OCI-LY3 (cell line): ENCODE measurements around the gene TSPAN11.

Experiments
- H2AFZ ChIP-seq: fragments of 200-600, 300-600 bp; shearing (Covaris generic); 2 replicates; pipeline ENCODE4 v1.6.0; 2014; ENCODE audit warnings: antibody characterized with exemption, low read depth, low read length
- H3K27ac ChIP-seq: fragments of 200-600, 300-600 bp; sonication (generic); 2 replicates; pipeline ENCODE4 v1.5.1; 2014; ENCODE audit warnings: mild to moderate bottlenecking, low read length, moderate library complexity, mixed read lengths
- H3K27me3 ChIP-seq: fragments of 200-600, 300-600 bp; sonication (generic); 2 replicates; pipeline ENCODE4 v1.6.1; 2014; ENCODE audit warnings: low read depth, low read length, mixed read lengths
- H3K36me3 ChIP-seq: fragments of 200-600, 300-600 bp; sonication (generic); replicated peaks from 2 replicates; pipeline ENCODE3; 2014; ENCODE audit warnings: low read depth, low read length, mixed read lengths
- H3K4me1 ChIP-seq: fragments of 300-600, 200-600 bp; sonication (generic); 2 replicates; pipeline ENCODE4 v1.6.1; 2014; ENCODE audit warnings: low read length, mixed read lengths
- H3K4me2 ChIP-seq: fragments of 200-600, 300-600 bp; sonication (generic); 2 replicates; pipeline ENCODE4 v1.6.1; 2014; ENCODE audit warnings: low read length, mixed read lengths
- H3K4me3 ChIP-seq: fragments of 300-600, 200-600 bp; sonication (generic); 2 replicates; pipeline ENCODE4 v1.5.1; 2014; ENCODE audit warnings: antibody characterized with exemption, mild to moderate bottlenecking, low read length, moderate library complexity
- H3K79me2 ChIP-seq: fragments of 300-600, 200-600 bp; shearing (Covaris generic); 2 replicates; pipeline ENCODE4 v1.6.1; 2014; ENCODE audit warnings: mild to moderate bottlenecking, low read length, mixed read lengths
- H3K9ac ChIP-seq: fragments of 300-600, 200-600 bp; shearing (Covaris generic); 2 replicates; pipeline ENCODE4 v1.6.0; 2014; ENCODE audit warnings: mild to moderate bottlenecking, low read length, moderate library complexity
- H3K9me3 ChIP-seq: fragments of 200-600, 300-600 bp; shearing (Covaris generic); 2 replicates; pipeline ENCODE4 v1.6.1; 2014; ENCODE audit warnings: low read length, mixed read lengths; ENCODE audit not compliant: insufficient read depth
- H4K20me1 ChIP-seq: fragments of 200-600, 300-600 bp; sonication (generic); 2 replicates; pipeline ENCODE4 v1.6.1; 2016; ENCODE audit warnings: low read length, mixed read lengths; ENCODE audit not compliant: insufficient read depth
- EZH2phosphoT487 ChIP-seq: fragments of 200-600 bp; shearing (Covaris generic); IDR thresholded peaks from 2 replicates; pipeline ENCODE4 v1.6.1; 2018; ENCODE audit warnings: antibody characterized with exemption, mixed run types, low read depth
- TF ChIP-seq, protein P1 (sequence below): fragments of 200-600, 300-600 bp; sonication (generic); IDR thresholded peaks from 2 replicates; pipeline ENCODE4 v1.5.1; 2014; ENCODE audit warnings: antibody characterized with exemption, low read length, low read depth

The TSPAN11 gene

GRCh38 chr12:30926243-30927221 is at the start of gene TSPAN11:
TSS of gene TSPAN11 (plus strand) at chr12:30926748. CDS start at chr12:30953992, 27,244 bp downstream.
- H3K4me2 ChIP-seq = no peak within 1 kb of the TSS
- no peak within 1 kb of the TSS for H3K9ac ChIP-seq
- H3K27ac ChIP-seq = no peak within 1 kb of the TSS
- TF ChIP-seq, protein P1, sequence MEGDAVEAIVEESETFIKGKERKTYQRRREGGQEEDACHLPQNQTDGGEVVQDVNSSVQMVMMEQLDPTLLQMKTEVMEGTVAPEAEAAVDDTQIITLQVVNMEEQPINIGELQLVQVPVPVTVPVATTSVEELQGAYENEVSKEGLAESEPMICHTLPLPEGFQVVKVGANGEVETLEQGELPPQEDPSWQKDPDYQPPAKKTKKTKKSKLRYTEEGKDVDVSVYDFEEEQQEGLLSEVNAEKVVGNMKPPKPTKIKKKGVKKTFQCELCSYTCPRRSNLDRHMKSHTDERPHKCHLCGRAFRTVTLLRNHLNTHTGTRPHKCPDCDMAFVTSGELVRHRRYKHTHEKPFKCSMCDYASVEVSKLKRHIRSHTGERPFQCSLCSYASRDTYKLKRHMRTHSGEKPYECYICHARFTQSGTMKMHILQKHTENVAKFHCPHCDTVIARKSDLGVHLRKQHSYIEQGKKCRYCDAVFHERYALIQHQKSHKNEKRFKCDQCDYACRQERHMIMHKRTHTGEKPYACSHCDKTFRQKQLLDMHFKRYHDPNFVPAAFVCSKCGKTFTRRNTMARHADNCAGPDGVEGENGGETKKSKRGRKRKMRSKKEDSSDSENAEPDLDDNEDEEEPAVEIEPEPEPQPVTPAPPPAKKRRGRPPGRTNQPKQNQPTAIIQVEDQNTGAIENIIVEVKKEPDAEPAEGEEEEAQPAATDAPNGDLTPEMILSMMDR = no peak
- no peak for TF ChIP-seq EZH2phosphoT487
- H3K4me1 ChIP-seq = no peaks in the 10 kb centered on the region
- no peaks in the 10 kb centered on the region for H3K79me2 ChIP-seq
- H4K20me1 ChIP-seq = no peaks in the 10 kb centered on the region
- peaks cover 7% of the 10 kb centered on the region; the same call in 1 of the 2 replicates for H3K27me3 ChIP-seq
- no peak within 1 kb of the TSS for H3K4me3 ChIP-seq
- no peaks in the 10 kb centered on the region for H3K9me3 ChIP-seq
- H2AFZ ChIP-seq = no peak within 1 kb of the TSS
- no peaks in the 10 kb centered on the region for H3K36me3 ChIP-seq

DNA sequence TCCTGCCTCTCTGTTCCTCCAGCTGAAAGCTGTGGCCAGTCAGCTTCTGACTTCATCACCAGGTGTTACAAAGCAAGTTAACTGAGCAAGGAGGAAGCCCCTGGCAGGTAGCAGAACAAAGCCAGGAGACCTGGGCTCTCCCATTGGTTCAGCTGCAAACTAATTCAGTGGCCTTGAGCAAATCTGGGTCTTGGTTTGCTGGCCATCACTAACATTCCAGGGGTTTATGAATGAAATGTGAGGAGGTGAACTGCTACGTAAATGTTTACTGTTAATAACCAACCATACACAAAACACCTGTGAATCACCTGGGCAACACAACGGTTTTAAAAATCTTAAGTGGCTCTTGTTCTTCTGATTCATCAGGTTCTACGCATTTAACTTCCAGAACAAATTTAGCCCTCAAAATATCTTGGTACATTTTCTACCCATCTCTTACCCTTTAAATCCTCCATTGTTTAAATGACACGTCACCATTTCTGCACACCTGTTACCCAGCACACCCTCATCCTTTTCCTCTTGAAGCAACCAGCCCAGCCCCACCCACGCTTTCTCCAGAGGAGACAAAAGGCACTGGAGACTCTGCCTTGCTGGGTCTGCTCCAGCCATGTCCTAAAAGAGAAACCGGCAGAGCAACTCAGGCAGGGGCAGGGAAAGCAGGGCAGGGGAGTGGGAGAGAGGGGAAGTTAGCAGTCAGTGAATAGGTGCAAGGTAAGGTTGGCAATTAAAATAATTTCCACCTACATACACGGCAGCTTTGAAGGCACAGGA is 49.3 kb upstream of the TSPAN11 start:
- H3K9ac ChIP-seq = no peak overlapping the region
- H4K20me1 ChIP-seq = no peaks in the 10 kb centered on the region
- no peak overlapping the region for H3K4me3 ChIP-seq
- peaks cover 18% of the 10 kb centered on the region for H3K27me3 ChIP-seq
- H3K79me2 ChIP-seq = no peaks in the 10 kb centered on the region
- H3K27ac ChIP-seq = no peak overlapping the region
- H3K36me3 ChIP-seq = no peaks in the 10 kb centered on the region
- H2AFZ ChIP-seq = no peak overlapping the region
- no peak for TF ChIP-seq EZH2phosphoT487
- TF ChIP-seq, protein P1 = no peak
- no peaks in the 10 kb centered on the region for H3K9me3 ChIP-seq
- no peak overlapping the region for H3K4me2 ChIP-seq
- H3K4me1 ChIP-seq = no peaks in the 10 kb centered on the region

DNA sequence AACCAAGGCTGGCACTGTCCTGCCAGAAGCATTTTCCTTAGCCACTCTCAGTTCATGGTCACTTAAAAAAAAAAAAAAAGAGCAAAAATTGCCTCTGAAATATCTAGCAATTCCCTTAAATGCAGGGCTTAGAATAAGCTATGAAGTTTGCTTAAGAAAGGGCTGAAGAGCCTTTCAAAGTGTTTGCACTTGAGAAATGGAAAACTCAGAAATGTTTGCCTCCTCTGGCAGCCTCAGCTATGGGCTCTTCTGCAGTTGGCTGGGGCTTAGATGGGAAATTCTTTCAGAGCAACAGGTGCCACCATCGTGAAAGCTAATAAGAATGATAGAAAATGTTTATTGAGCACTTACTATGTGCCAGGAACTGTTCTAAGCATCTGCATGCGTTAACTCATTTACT is 48.5 kb upstream of the TSPAN11 start:
- Histone ChIP-seq H4K20me1 (no peaks in the 10 kb centered on the region), H3K9ac (no peak overlapping the region), H3K4me2 (no peak overlapping the region), H2AFZ (no peak overlapping the region), H3K36me3 (no peaks in the 10 kb centered on the region), H3K4me1 (no peaks in the 10 kb centered on the region), H3K9me3 (no peaks in the 10 kb centered on the region), H3K4me3 (no peak overlapping the region), H3K27ac (no peak overlapping the region), H3K79me2 (no peaks in the 10 kb centered on the region), H3K27me3 (peaks cover 18% of the 10 kb centered on the region)
- TF ChIP-seq, protein P1 = no peak
- TF ChIP-seq EZH2phosphoT487 = no peak

DNA sequence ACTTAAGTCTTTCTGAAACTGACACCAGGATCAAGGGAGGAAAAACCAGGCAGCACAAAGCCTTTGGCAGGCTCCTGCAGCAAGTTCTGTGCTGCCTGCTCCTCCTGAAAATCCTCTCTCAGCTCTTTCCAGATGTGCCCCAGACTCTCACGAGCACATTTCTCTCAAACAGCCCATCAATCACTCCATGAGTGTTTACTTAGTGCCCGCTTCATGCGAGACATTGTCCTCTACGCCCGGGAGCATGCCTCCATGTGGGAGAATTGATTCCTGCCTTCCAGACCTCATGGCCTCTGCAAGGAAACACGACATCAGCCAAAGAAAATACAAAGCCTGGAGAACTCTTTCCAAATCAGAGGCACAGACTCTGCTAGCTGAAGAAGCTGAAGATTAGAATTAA is 46.5 kb upstream of the TSPAN11 start:
- no peak overlapping the region for H3K27ac ChIP-seq
- no peak overlapping the region for H3K4me2 ChIP-seq
- H3K9me3 ChIP-seq = no peaks in the 10 kb centered on the region
- no peaks in the 10 kb centered on the region for H4K20me1 ChIP-seq
- H3K4me3 ChIP-seq = no peak overlapping the region
- no peak overlapping the region for H3K9ac ChIP-seq
- H2AFZ ChIP-seq = no peak overlapping the region
- H3K79me2 ChIP-seq = no peaks in the 10 kb centered on the region
- H3K36me3 ChIP-seq = no peaks in the 10 kb centered on the region
- H3K4me1 ChIP-seq = no peaks in the 10 kb centered on the region
- H3K27me3 ChIP-seq = peaks cover 18% of the 10 kb centered on the region
- no peak for TF ChIP-seq EZH2phosphoT487
